Middle frontal gyrus (tissue), 1 donor: ENCODE measurements around the gene TMEM185B.
"Not testable (repeated sequence)": the region's sequence is repeated elsewhere in the genome, so short reads cannot be mapped to it uniquely, and the experiment has no call there.

ENCODE experiments used
- DNase-seq: peaks from one replicate; pipeline ENCODE4 v3.0.0-alpha.2; 2015; ENCODE audit warnings: low spot score; ENCODE audit errors: extremely low spot score

TMEM185B gene

GRCh38 chr2:120251880-120252224, 28.7 kb upstream of the TMEM185B start:
- no peak for DNase-seq

DNA sequence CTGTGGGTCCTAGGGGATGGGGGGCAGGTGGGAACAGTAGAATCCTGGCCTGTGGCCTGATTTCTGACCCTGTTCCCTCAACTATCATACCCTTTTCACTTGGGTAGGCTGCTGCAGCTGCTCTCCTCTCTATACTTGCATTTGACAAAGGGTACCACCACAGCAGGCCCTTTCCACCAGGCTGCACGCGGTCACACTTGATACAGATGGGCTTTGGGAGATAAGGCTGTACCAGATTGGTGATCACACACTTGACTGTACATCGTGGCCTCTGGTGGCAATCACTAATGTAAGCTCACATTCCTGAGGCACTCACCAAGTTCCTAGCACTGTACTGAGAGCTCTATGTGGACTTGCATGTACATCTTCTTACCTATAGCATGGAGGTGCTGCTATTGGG, 27.9 kb upstream of the TMEM185B start:
- DNase-seq: no peak

DNA sequence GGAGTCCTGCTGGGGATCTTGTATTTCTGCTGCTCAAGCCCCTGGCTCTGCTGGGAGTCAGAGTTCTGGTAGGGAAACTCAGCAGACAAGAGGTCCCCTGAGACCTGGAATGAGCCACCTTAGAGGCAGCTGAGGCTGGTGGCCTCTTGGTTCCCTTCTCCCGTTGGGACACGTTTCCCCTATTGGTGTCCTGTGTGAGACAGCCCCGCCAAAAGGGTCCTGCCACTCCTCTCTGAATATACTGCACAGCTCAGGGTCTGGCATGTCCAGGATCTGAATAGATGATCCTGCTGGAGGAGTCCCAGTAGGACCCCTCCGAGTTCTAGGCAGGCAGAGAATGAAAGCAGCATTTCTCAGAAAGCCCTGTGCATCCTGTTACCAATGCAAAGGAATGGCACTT, 27.4 kb upstream of the TMEM185B start:
- DNase-seq: no peak

- no peak for DNase-seq
Observed at GRCh38 chr2:120247851-120248250, 24.7 kb upstream of the TMEM185B start.

GRCh38 chr2:120246546-120247300, 23.5 kb upstream of the TMEM185B start:
- no peak for DNase-seq

- DNase-seq: no peak
Observed at GRCh38 chr2:120245520-120246332, 22.5 kb upstream of the TMEM185B start.

DNA sequence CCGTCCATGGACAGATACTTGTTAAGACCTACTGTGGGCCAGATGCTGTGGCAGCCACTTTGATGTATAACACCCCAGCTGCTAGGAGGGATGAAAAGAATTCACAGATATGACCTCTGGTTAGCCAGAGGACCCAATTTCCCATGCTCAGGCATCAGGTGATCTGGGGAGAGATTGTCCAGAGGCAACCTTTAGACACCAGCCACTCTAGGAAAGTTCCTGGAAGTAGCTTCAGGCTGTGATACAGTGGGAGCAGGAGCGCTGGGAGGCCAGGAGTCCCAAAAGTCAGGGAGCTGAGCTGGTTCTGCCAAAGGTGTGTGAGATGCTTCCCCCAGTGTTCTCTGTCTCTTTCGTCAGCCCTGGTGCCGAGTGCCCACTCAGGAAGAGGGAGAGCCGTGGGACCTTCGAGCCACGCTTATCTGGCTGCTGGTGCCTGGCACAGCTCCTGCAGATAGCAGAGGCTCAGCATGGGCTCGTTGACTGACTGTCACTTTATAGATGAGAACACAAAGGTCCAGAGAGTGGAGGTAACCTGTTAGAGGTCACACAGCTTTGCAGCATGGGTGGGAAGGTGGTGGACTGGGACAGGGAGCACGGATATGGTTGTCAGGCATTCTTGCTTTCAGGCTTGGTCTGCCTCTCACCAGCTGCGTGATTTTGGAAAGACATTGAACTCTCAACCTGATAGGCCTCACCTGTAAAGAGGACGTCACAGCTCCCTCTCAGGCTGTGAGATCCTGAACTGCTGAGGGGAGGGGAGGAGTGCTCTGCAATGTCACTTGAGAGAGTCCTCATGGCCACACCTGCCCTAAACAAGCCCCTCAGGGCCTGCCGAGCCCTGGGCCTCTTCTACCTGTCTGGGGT, 21.7 kb upstream of the TMEM185B start:
- DNase-seq: no peak

- DNase-seq: no peak
Observed at GRCh38 chr2:120243875-120244553, 20.8 kb upstream of the TMEM185B start.

DNA sequence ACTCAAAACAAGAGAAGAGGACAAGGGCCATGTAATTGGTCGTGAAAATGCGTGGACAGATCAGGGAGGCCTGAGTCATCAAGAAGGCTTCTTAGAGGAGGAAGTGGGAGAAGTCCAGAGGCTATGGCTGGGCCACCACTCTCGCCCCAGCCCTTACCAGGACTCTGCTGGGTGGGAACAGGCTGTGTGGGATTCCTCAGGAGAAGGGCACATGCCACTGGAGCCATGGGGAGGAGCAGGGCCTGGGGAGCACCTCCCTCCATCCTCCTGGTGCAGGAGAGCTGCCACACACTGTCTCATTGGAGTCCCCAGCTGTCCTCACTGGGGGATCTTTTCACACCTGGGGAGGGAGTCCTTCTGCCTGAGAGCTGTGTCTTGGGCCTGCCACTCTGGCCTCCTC, 20.0 kb upstream of the TMEM185B start:
- no peak for DNase-seq

DNA sequence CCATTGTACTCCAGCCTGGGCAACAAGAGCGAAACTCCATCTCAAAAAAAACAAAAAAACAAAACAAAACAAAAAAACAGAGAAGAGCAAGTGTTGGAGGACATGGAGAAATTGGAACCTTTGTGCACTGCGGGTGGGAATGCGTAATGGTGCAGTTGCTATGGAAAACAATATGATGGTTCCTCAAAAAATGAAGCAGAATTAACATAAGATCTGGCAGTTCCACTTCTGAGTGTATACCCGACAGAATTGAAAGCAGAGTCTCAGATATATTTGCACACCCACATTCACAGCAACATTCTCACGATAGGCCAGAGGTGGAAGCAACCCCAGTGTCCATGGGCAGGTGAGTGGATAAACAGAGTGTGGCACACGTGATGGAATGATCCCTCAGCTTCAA, 18.5 kb upstream of the TMEM185B start:
- no peak for DNase-seq

GRCh38 chr2:120240901-120241429, 17.8 kb upstream of the TMEM185B start:
- DNase-seq: no peak

- no peak for DNase-seq
Observed at GRCh38 chr2:120239488-120240287, 16.5 kb upstream of the TMEM185B start.

GRCh38 chr2:120238728-120239487, 15.7 kb upstream of the TMEM185B start:
- DNase-seq: no peak

DNA sequence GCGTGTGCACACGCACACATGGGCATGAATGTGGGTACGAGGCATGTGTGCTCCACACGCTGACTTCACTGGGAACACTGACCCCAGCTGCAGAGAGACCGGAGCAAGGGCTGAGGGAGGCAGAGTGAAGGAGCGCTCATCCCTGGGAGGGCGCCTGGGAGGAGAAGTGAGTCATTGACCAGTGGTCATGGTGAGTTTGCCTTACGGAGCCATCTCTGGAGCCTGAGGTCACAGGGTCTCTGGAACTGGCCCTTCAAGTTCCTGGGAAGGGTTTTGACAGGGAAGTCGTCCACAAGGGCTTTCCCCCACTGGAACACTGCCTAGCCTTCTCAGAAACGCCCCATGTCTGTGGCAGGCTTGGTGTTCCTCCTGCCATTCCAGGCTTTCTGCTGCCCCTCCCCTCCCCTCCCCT, 14.3 kb upstream of the TMEM185B start:
- DNase-seq: no peak

- no peak for DNase-seq
Observed at GRCh38 chr2:120236791-120237190, 13.6 kb upstream of the TMEM185B start.

- DNase-seq: no peak
Observed at GRCh38 chr2:120236316-120236715, 13.1 kb upstream of the TMEM185B start.

DNA sequence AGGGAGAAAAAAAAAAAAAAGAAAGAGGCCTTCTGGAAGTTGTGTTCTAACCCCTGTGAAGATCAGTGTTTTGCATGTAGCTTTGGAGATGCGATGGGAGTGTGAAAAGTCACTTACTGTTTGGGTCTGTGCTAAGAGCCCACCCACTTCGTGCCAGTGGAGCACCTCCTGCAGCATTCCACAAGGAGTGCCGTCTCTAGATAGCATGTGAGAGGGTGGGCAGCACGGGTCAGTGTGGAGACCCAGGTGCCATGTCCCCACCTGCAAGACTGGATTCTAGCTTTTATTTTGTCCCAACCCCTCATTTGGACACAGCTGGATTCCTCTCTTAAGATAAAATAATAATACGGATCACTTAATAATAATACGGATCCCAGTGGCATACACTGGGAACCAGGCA, 12.5 kb upstream of the TMEM185B start:
- DNase-seq: no peak

- not testable (repeated sequence) for DNase-seq
Observed at GRCh38 chr2:120235158-120235557, 12.0 kb upstream of the TMEM185B start.

DNA sequence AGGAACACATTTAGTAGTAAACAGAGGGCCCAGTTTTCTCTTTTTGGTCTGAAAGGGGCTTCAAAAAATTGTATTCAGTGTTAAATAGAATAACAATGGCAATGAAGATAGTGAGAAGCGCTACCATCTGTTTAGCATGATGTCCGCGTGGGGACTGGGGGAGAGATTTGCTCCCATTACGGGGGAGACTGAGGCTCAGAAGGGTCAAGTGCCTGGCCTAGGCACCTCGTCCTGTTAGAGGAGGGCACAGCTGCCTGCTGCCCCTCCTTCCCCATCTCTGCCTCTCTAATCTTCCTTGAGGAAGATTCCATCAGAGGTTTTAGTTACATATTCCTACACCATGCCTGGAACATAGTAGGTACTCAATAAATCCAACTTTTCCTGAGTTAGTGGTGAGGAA, 10.1 kb upstream of the TMEM185B start:
- no peak for DNase-seq
